ENCODE results near the gene SART1.

SART1 gene

DNA sequence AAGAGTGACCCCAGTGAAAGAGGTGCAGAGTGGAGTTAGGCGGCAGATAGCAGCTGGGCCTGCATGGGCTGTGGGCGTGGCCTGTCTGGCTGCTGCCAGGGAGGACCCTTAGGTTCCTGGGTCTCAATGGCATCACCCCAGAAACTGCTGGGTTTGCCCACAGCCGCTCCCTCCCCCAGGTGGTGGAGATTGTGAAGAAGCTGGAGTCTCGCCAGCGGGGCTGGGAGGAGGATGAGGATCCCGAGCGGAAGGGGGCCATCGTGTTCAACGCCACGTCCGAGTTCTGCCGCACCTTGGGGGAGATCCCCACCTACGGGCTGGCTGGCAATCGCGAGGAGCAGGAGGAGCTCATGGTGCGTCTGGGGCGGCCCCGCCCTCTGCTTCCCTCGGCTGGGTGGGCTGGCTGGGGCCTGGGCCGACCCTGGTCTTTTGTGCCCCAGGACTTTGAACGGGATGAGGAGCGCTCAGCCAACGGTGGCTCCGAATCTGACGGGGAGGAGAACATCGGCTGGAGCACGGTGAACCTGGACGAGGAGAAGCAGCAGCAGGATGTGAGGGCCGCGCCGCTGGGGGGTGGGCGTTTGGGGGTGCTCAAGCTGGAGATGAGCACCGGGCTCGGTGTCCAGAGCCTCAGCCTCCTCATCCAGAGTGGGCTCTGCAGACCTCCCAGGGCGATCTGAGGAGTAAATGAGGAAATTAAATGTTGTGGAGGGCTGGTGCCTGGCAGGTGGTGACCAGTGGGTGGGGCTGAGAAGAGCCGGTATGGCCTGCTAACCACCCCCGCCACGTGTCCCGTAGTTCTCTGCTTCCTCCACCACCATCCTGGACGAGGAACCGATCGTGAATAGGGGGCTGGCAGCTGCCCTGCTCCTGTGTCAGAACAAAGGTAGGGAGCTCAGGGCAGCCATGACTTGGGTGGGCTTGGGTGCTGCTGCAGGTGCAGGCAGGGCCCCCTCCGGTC, 15.0 kb downstream of the SART1 start:
- in situ Hi-C loops (cut with MboI; ENCODE audit: low sequenced_read_pairs, unreplicated experiment): loop anchor here (25.0 kb wide), 1 partner anchor 264 kb away; the partner anchor contains the start of genes KAT5 and RNASEH2C

DNA sequence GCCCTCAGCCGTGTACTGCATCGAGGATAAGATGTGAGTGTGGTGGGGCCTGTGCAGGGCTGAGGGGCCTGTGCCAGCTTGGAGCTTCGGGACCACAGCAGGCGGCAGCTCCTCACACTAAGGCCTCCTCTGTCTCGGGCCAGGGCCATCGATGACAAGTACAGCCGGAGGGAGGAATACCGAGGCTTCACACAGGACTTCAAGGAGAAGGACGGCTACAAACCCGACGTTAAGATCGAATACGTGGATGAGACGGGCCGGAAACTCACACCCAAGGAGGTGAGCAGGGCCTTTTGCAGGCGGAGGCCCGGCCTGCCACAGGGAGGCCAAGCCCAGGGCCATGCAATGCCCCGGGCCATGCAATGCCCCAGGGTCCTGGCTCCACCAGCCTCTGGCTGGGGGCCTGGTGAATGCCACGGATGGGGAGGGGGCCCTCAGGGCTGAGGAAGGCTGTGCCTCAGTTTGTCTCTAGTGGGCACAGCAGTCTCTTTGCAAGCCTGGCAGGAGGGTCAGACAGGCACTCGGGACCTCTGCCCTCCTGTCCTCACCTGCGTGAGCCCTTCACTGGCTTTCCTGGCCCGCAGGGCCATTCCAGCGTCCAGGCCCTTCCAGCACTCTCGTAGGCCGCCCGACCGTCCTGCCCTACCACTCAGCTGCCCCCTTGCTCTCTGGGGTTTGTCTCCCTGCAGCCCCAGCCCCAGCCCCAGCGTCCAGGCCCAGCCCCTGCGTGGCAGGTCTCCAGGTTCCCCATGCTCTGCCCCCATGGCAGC, 16.3 kb downstream of the SART1 start:
- TF ChIP-seq, protein P1, sequence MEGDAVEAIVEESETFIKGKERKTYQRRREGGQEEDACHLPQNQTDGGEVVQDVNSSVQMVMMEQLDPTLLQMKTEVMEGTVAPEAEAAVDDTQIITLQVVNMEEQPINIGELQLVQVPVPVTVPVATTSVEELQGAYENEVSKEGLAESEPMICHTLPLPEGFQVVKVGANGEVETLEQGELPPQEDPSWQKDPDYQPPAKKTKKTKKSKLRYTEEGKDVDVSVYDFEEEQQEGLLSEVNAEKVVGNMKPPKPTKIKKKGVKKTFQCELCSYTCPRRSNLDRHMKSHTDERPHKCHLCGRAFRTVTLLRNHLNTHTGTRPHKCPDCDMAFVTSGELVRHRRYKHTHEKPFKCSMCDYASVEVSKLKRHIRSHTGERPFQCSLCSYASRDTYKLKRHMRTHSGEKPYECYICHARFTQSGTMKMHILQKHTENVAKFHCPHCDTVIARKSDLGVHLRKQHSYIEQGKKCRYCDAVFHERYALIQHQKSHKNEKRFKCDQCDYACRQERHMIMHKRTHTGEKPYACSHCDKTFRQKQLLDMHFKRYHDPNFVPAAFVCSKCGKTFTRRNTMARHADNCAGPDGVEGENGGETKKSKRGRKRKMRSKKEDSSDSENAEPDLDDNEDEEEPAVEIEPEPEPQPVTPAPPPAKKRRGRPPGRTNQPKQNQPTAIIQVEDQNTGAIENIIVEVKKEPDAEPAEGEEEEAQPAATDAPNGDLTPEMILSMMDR (IDR thresholded peaks at IDR 0.05; ENCODE audit: borderline replicate concordance, control extremely low read depth, extremely low read depth, insufficient read depth, missing control alignments): no peak
- DNase-seq (ENCODE audit: low spot score): no peak
- in situ Hi-C loops (cut with MboI; ENCODE audit: low sequenced_read_pairs, unreplicated experiment): loop anchor here (25.0 kb wide), 1 partner anchor 266 kb away; the partner anchor contains the start of genes KAT5 and RNASEH2C

More for the DNA sequence above, 15.0 kb downstream of the SART1 start:
- TF ChIP-seq, protein P1 (IDR thresholded peaks at IDR 0.05; ENCODE audit: borderline replicate concordance, control extremely low read depth, extremely low read depth, insufficient read depth, missing control alignments): no peak
- DNase-seq (ENCODE audit: low spot score): no peak

DNA sequence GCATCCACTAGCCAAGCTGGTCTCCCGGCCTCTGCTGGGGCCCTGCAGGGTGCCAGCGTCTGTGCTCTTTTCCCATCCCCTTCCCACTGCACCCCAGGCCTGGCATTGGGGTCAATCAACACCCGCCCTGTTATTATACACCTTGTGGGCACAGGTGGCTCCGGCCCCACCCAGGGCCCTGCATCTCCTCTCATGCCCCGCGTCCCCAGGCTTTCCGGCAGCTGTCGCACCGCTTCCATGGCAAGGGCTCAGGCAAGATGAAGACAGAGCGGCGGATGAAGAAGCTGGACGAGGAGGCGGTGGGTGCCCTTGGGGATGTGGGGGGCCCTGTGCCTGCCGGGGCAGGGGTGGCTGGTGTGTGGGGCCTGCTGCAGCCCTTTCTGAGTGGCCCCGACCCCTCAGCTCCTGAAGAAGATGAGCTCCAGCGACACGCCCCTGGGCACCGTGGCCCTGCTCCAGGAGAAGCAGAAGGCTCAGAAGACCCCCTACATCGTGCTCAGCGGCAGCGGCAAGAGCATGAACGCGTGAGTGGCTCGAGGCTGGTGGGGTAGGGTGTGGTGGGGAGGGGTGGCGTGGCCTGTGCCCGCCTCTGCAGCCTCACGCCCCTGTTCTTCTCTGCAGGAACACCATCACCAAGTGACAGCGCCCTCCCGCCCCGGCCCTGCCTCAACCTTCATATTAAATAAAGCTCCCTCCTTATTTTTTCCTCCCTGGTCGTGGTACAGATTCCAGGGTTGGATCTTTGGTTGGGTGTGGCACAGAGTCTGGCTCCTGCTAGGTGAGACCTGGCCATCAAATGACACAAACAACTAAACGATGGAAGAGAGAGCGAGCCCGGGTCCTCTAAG, 17.1 kb downstream of the SART1 start:
- no peak for DNase-seq (ENCODE audit: low spot score)
- TF ChIP-seq, protein P1 (IDR thresholded peaks at IDR 0.05; ENCODE audit: borderline replicate concordance, control extremely low read depth, extremely low read depth, insufficient read depth, missing control alignments): no peak
- in situ Hi-C loops (cut with MboI; ENCODE audit: low sequenced_read_pairs, unreplicated experiment): loop anchor here (25.0 kb wide), 1 partner anchor 266 kb away; the partner anchor contains the start of genes KAT5 and RNASEH2C

DNA sequence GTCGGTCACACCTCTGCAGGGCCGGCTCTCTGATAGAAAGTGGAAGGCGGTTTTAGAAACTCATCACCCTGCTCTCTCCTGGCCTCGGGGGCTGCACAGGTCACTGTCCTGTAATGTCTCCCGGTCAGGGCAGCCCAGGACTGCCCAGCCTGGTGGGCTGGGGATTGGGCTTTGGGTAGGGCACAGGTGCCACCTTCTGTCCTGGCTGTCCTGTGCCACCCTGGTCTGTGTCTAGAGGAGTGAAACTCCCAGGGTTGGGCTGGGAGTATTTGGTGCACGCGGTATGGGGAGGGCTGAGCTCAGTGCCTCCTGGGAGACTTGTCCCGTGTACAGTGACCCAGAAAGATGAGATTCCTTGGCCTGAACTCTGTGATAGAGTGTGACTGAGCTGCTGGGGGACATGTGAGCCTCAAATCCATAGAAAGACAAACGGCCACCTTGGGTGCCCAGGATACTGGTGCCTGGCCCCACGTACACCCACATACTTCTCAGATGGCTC, 17.8 kb downstream of the SART1 start:
- TF ChIP-seq, protein P1 (IDR thresholded peaks at IDR 0.05; ENCODE audit: borderline replicate concordance, control extremely low read depth, extremely low read depth, insufficient read depth, missing control alignments): no peak
- in situ Hi-C loops (cut with MboI; ENCODE audit: low sequenced_read_pairs, unreplicated experiment): loop anchor here (25.0 kb wide), 1 partner anchor 267 kb away; the partner anchor contains the start of genes KAT5 and RNASEH2C
- no peak for DNase-seq (ENCODE audit: low spot score)

DNA sequence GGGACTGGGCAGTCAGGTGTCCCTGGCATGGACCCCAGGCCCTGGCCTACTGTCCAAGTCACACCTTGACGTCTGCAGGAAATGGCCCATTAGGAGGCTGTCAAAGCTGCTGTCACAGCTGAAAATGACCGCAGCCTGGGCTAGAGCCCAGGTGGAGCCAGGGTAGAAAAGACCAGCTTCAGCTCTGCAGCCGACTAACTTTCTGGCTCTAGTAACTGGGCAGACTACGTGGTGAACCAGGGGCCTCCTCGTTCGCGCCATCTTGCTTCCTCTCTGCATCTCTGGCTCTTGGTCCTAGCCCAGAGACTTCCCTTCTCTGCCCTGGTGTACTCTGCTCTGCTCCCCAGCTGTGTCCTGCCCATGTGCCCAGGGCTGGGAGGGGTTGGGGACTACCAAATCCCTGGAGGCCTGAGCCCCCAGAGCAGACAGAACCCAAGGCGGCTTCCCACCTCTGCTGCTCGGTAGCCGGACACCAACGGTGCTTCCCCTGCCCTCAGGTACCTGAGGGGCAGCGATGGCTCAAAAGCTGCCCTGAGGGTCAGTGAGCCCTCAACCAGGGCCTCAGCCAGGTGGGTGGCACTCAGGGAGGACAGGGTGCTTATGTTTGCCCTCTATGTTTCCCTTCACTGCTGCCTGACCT, 19.7 kb downstream of the SART1 start:
- no peak for DNase-seq (ENCODE audit: low spot score)
- TF ChIP-seq, protein P1 (IDR thresholded peaks at IDR 0.05; ENCODE audit: borderline replicate concordance, control extremely low read depth, extremely low read depth, insufficient read depth, missing control alignments): no peak
- in situ Hi-C loops (cut with MboI; ENCODE audit: low sequenced_read_pairs, unreplicated experiment): loop anchor here (25.0 kb wide), 1 partner anchor 269 kb away; the partner anchor contains the start of genes KAT5 and RNASEH2C
